ENCODE data around the gene TM9SF3.
"Not testable (repeated sequence)": the region's sequence is repeated elsewhere in the genome, so short reads cannot be mapped to it uniquely, and the experiment has no call there.

TM9SF3 gene

GRCh38 chr10:96596422-96597407 lies 9.9 kb upstream of the TM9SF3 start:
- FAIRE-seq = no peak

- no peak for FAIRE-seq
These were observed 8.9 kb upstream of the TM9SF3 start for GRCh38 chr10:96595741-96596140.

- FAIRE-seq = no peak
These were observed 5.1 kb upstream of the TM9SF3 start for GRCh38 chr10:96591946-96592345.

- no peak for FAIRE-seq
These were observed 2.0 kb upstream of the TM9SF3 start for GRCh38 chr10:96588616-96589419.

- FAIRE-seq = no peak
These were observed 1.3 kb upstream of the TM9SF3 start for GRCh38 chr10:96588060-96588554.

GRCh38 chr10:96587264-96588059 lies 650 bp upstream of the TM9SF3 start:
- FAIRE-seq = peak; percentile 78

- no peak for FAIRE-seq
These were observed 935 bp downstream of the TM9SF3 start for GRCh38 chr10:96585736-96586418.

- FAIRE-seq = no peak
These were observed 2.3 kb downstream of the TM9SF3 start for GRCh38 chr10:96584474-96584873.

GRCh38 chr10:96584035-96584434 lies 2.8 kb downstream of the TM9SF3 start:
- no peak for FAIRE-seq

- peak; percentile 23 for FAIRE-seq
These were observed 7.7 kb downstream of the TM9SF3 start for GRCh38 chr10:96579133-96579532.

GRCh38 chr10:96578633-96579032 lies 8.2 kb downstream of the TM9SF3 start:
- FAIRE-seq = no peak

GRCh38 chr10:96578022-96578421 lies 8.8 kb downstream of the TM9SF3 start:
- peak; percentile 46 for FAIRE-seq

GRCh38 chr10:96577069-96577468 lies 9.7 kb downstream of the TM9SF3 start:
- no peak for FAIRE-seq

GRCh38 chr10:96576277-96576980 lies 10.4 kb downstream of the TM9SF3 start:
- FAIRE-seq = peak; percentile 32

GRCh38 chr10:96574564-96574963 lies 12.2 kb downstream of the TM9SF3 start:
- FAIRE-seq = not testable (repeated sequence)

GRCh38 chr10:96573036-96573435 lies 13.8 kb downstream of the TM9SF3 start:
- no peak for FAIRE-seq

- FAIRE-seq = no peak
These were observed 15.5 kb downstream of the TM9SF3 start for GRCh38 chr10:96570983-96571964.

- no peak for FAIRE-seq
These were observed 16.3 kb downstream of the TM9SF3 start for GRCh38 chr10:96570511-96570910.

GRCh38 chr10:96568402-96568801 lies 18.4 kb downstream of the TM9SF3 start:
- FAIRE-seq = no peak

- no peak for FAIRE-seq
These were observed 21.0 kb downstream of the TM9SF3 start for GRCh38 chr10:96565774-96566173.

All from A204.1 (cell line).